Measurements from ENCODE around the gene CBY3.
A peak's percentile ranks its signal among the peaks of the same experiment; 100 is the strongest.
"Not testable (repeated sequence)": the region's sequence is repeated elsewhere in the genome, so short reads cannot be mapped to it uniquely, and the experiment has no call there.

CBY3 gene

GRCh38 chr5:179661647-179662046, 19.2 kb downstream of the CBY3 start:
- not testable (repeated sequence) for DNase-seq

DNA sequence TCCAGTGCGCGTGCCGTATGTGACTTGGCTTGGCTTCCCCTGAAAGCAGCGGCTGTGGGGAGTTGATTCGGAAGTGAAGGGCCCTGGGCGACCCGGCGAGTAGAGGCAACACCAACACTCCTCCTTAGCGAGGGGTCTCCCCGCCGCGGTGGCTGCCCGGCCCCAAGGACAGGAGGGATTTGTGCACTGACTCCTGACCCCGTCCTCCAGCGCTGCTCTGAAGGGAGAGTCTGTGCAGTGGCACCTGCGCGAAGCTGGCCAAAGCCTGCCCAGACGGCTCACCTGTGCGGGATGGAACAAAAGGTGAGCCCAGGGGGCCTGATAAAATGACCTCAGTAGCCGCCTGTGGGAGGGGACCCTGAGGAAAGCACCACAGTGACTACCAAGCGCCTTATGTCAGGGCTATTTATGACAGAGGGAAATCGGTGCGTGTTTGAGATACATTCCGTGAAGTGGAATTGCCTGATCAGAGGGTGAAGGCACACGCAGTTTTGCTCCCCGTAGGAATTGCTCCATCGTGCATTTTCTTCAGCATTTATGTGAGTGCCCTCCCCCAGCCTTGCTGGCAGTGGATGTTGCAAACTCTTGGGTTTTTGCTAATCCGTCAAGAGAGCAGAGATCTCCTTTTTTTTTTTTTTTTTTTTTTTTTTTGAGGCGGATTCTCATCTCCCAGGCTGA, 22.5 kb downstream of the CBY3 start:
- DNase-seq: not testable (repeated sequence)

- DNase-seq: peak; percentile 12
Observed at GRCh38 chr5:179657302-179658178, 23.3 kb downstream of the CBY3 start.

DNA sequence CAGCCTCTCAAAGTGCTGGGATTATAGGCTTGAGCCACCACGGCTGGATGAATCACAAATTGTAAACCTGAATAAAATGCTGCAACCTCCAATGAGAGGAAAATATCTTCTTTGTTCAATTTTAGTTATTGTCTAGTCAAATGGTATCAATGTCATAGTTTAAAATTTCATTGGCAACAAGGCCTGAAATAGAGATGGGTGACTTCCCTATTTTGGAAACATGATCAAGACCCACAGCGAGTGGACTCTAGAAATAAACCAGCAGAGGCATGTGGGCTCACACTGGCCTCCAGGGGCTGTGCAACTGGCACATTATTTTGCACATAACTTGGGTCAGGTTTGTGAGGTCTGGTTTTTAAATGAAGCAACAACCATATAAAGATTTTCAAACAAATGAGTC, 27.7 kb downstream of the CBY3 start:
- not testable (repeated sequence) for DNase-seq

DNA sequence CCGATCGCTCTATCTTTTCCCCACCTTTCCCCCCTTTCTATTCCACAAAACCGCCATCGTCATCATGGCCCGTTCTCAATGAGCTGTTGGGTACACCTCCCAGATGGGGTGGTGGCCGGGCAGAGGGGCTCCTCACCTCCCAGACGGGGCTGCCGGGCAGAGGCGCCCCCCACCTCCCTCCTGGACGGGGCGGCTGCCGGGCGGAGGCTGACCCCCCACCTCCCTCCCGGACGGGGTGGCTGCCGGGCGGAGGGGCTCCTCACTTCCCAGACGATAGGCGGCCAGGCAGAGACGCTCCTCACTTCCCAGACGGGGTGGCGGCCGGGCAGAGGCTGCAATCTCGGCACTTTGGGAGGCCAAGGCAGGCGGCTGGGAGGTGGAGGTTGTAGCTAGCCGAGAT, 30.6 kb downstream of the CBY3 start:
- DNase-seq: not testable (repeated sequence)

DNA sequence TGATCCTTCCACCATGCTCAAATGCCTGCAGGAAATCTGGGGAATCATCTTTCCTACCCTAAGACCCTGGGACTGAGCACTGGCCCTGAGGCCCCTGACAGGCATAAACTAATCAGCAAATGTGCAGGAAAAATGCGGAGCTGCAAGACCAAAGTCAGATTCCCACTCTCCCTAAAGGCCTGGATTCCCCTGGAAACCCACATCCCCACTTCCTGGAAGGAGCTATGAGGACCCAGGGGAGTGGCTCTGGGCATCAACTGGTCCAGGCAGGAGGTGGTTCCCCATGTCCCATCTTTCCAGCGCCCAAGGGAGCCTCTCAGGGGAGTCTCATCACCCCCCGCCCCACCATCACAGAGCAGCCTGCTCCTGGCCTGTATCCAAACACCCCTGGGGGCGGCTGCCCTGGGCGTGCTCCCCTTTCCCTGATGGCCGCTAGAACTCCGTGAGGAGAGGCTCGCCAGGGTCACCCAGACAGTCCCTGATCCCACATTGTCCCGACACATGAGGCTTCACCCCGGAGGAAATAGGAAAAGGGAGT, 31.6 kb downstream of the CBY3 start:
- DNase-seq: not testable (repeated sequence)

- no peak for DNase-seq
Observed at GRCh38 chr5:179648410-179648809, 32.4 kb downstream of the CBY3 start.

GRCh38 chr5:179644766-179645165, 36.1 kb downstream of the CBY3 start:
- DNase-seq: not testable (repeated sequence)

GRCh38 chr5:179643141-179643920, 37.5 kb downstream of the CBY3 start:
- DNase-seq: not testable (repeated sequence)

DNA sequence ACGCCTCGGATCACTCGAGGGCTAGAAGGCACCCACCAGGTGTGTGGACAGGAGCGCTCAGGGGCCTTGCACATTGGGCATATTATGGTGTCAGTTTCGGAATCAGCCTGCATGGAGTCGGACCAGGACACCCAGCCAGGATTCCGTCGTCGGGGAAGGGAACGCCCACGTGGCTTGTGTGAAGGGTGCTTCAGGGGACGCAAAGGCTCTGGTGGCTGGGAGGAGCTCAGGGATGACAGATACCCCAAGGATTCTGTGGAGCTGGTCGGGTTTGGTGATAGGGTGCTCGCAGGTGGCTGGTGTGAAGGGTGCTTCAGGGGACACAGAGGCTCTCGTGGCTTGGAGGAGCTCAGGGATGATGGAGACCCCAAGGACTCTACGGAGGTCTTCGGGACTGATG, 38.2 kb downstream of the CBY3 start:
- not testable (repeated sequence) for DNase-seq

GRCh38 chr5:179641745-179642144, 39.1 kb downstream of the CBY3 start:
- not testable (repeated sequence) for DNase-seq

- not testable (repeated sequence) for DNase-seq
Observed at GRCh38 chr5:179639296-179639695, 41.5 kb downstream of the CBY3 start.

DNA sequence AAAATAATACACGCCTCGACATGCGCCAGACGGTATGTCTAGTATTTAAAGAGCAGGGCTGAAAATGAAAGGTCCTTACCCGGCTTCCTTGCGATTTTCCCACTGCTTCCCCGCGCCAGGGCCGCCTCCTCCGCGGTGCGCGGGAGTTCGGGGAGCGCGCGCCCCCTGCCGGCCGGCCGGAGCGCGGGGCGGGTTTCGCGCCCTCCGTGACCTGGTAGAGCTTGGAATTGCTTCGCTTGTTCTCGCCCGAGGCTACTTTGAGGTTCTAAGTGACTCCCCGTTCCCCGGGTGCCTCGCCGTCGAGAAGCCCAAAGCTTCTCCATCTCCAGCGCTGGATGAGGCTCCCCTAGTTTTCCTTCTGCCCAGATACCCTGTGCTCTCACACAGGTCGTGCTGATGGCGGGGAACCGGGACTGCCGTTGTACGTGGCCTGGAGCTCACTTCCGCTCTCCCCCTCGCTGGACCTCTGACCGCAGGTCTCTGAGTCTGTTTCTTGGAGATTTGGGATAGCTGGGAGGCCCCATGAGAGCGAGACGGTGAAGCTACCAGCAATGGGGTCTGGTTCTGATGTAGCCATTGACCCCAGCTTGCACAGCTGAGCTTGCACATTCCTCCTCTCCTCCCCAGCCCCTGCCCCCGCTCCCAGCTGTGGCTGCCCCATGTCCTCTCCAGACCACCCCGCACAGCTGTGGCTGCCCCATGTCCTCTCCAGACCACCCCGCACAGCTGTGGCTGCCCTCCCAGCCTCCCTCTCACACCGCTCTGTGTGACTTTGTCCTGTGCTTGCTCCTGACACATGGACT, 46.3 kb downstream of the CBY3 start:
- DNase-seq: not testable (repeated sequence)

DNA sequence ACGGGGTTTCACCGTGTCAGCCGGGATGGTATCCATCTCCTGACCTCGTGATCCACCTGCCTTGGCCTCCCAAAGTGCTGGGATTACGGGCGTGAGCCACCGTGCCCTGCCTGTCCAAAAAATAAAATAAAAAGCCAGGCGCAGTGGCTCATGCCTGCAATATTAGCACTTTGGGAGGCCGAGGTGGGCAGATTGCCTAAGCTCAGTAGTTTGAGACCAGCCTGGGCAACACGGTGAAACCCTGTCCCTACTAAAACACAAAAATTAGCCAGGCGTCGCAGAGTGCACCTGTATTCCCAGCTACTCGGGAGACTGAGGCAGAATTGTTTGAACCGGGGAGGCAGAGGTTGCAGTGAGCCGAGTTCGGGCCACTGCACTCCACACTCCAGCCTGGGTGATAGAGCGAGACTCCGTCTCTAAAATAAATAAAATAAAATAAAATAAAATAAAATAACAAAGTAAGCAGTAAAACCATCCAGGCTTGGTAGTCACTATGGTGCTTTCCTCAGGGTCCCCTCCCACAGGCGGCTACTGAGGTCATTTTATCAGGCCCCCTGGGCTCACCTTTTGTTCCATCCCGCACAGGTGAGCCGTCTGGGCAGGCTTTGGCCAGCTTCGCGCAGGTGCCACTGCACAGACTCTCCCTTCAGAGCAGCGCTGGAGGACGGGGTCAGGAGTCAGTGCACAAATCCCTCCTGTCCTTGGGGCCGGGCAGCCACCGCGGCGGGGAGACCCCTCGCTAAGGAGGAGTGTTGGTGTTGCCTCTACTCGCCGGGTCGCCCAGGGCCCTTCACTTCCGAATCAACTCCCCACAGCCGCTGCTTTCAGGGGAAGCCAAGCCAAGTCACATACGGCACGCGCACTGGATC, 47.1 kb downstream of the CBY3 start:
- not testable (repeated sequence) for DNase-seq
